Caco-2 (cell line): ENCODE measurements around the gene C17orf100. TPM values are rescaled to one million over a fixed set of nuclear protein-coding genes. Genes with fewer than 3 reads are reported as not detected.
A peak's percentile ranks its signal among the peaks of the same experiment; 100 is the strongest.

ENCODE experiments used
- BruUV-seq: library from RNA; stranded (reverse); fragments of 400-500 nt; replicated peaks from 2 replicates; lab custom pipeline; 2021; lab: Mats Ljungman, UMichigan
- CTCF ChIA-PET: fragments of 300-600 bp; sonication (Branson Sonifier 250); formaldehyde crosslinking; loops from one replicate; lab custom pipeline; 2022; ENCODE audit warnings: antibody characterized with exemption; lab: Charles Lee
- POLR2A ChIA-PET: fragments of 300-600 bp; sonication (Branson Sonifier 250); formaldehyde crosslinking; loops from one replicate; lab custom pipeline; 2022; ENCODE audit warnings: antibody characterized with exemption; lab: Charles Lee
- DNase-seq, 2 experiments: peaks; one replicate each; pipeline versions ENCODE4 v3.0.0 to v3.0.0-alpha.2; 2020 to 2022
- H3K27me3 ChIP-seq: replicated peaks from 2 replicates; pipeline ENCODE4 v1.6.0; 2011; ENCODE audit warnings: low read length; ENCODE audit not compliant: control insufficient read depth, insufficient read depth
- H3K36me3 ChIP-seq: 2 replicates; pipeline ENCODE4 v1.5.1; 2011; ENCODE audit warnings: low read length; ENCODE audit not compliant: control insufficient read depth, insufficient read depth
- H3K4me1 ChIP-seq: fragments of 250-450 bp; sonication (Bioruptor Pico); 2 replicates; pipeline ENCODE4 v1.5.1; 2020; ENCODE audit warnings: mild to moderate bottlenecking
- H3K4me3 ChIP-seq: 2 replicates; pipeline ENCODE4 v1.5.1; 2011; ENCODE audit warnings: low read depth, mild to moderate bottlenecking, control low read depth, low read length
- H3K9me3 ChIP-seq: fragments of 250-450 bp; sonication (Bioruptor Pico); 2 replicates; pipeline ENCODE4 v1.5.1; 2020; ENCODE audit warnings: mild to moderate bottlenecking, moderate library complexity
- H3K27ac Mint-ChIP-seq: one replicate; pipeline ENCODE4 v1.8.0; 2022; ENCODE audit warnings: mixed read lengths; ENCODE audit not compliant: unreplicated experiment
- H3K27me3 Mint-ChIP-seq: one replicate; pipeline ENCODE4 v1.8.0; 2022; ENCODE audit warnings: mixed read lengths; ENCODE audit not compliant: insufficient read depth, unreplicated experiment
- H3K36me3 Mint-ChIP-seq: one replicate; pipeline ENCODE4 v1.8.0; 2022; ENCODE audit warnings: mild to moderate bottlenecking, mixed read lengths; ENCODE audit not compliant: insufficient read depth, unreplicated experiment
- H3K4me1 Mint-ChIP-seq: one replicate; pipeline ENCODE4 v1.8.0; 2022; ENCODE audit warnings: low read depth, mixed read lengths; ENCODE audit not compliant: unreplicated experiment
- H3K4me3 Mint-ChIP-seq: one replicate; pipeline ENCODE4 v1.8.0; 2022; ENCODE audit warnings: mild to moderate bottlenecking, moderate library complexity, mixed read lengths; ENCODE audit not compliant: unreplicated experiment
- H3K9me3 Mint-ChIP-seq: one replicate; pipeline ENCODE4 v1.8.0; 2022; ENCODE audit warnings: mixed read lengths; ENCODE audit not compliant: unreplicated experiment
- intact Hi-C: fragments of 100-400 bp; cut with micrococcal nuclease; formaldehyde crosslinking; loops from one replicate; pipeline ENCODE4 v1.10.0; 2022; ENCODE audit not compliant: unreplicated experiment
- total RNA-seq: library from RNA; stranded (reverse); gene quantifications from 2 replicates; pipeline ENCODE4 v1.2.3, GENCODE V29; 2022
- TF ChIP-seq, protein P1 (sequence below), 2 experiments: fragments of 200-600 bp in 1 of 2; IDR thresholded peaks; 1 replicate in 1 of 2; 2 replicates in 1 of 2; pipeline versions ENCODE4 v1.5.1 to v1.8.0; 2011 to 2022; ENCODE audit warnings: antibody characterized with exemption in 1 of 2, control low read depth in 1 of 2, inconsistent platforms in 1 of 2, low read depth in 1 of 2, low read length in 1 of 2, mild to moderate bottlenecking in 1 of 2, moderate library complexity in 1 of 2; ENCODE audit not compliant: insufficient read depth in 1 of 2, severe bottlenecking in 1 of 2, unreplicated experiment in 1 of 2

Gene C17orf100
- total RNA-seq, 1 experiment from 2014 or later, result 3.1 TPM

DNA sequence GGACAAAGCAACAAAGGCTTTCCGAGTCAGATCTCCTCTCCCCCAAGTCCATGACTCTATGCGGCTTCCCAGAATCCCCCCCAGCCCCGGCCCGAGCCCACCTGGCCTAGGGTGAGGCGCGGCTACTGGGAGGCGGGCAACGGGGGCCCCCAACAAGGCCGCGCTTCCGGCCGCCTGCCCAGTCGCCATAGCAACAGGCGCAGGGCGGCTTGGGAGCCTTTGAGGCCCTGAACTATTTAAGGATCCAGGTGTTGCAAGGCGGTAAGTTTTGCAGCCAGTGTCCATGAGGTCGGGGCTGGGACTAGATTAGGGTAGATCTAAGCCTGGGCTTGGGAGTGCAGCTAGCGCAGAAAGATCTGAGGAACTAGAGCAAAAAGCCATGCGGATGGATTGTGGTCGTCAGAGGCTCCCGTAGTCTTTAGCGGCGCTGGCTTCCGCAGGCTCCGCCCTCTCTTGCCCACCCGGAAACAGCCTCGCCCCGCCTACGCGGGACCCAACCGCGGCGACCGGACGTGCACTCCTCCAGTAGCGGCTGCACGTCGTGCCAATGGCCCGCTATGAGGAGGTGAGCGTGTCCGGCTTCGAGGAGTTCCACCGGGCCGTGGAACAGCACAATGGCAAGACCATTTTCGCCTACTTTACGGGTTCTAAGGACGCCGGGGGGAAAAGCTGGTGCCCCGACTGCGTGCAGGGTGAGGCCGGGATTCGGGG, 10.9 kb upstream of the C17orf100 start, which contains the start of the genes KIAA0753 and TXNDC17:
Gene KIAA0753, minus strand, starts transcription at position 176 of the 711 bp plus-strand sequence. CDS start 5,608 bp downstream, outside the sequence.
Gene TXNDC17, plus strand, starts transcription at position 525 of the 711 bp plus-strand sequence. Its CDS starts 23 bp downstream, at position 548.
- intact Hi-C loops, result loop anchor here (1.0 to 5.0 kb wide), 2 partner anchors 11 to 168 kb away; partner anchors contain the start of genes C17orf100 and MED31
- Mint-ChIP-seq H3K36me3 (peaks cover 9% of the 10 kb centered on the region), H3K9me3 (no peaks in the 10 kb centered on the region), H3K4me1 (no peaks in the 10 kb centered on the region), H3K4me3 (peak within 1 kb of the TSS; percentile 91), H3K27me3 (no peaks in the 10 kb centered on the region), H3K27ac (peak within 1 kb of the TSS; percentile 95)
- Histone ChIP-seq H3K4me3 (peak within 1 kb of the TSS; percentile 71), H3K36me3 (no peaks in the 10 kb centered on the region), H3K27me3 (no peaks in the 10 kb centered on the region), H3K9me3 (no peaks in the 10 kb centered on the region), H3K4me1 (no peaks in the 10 kb centered on the region)
- no TSS peak for BruUV-seq
- CTCF ChIA-PET, result interaction anchor here (0.7 to 1.0 kb wide), 2 partner anchors 8 to 210 kb away, joined by 3 read pairs; no protein-coding TSS in a partner anchor
- TF ChIP-seq, protein P1, sequence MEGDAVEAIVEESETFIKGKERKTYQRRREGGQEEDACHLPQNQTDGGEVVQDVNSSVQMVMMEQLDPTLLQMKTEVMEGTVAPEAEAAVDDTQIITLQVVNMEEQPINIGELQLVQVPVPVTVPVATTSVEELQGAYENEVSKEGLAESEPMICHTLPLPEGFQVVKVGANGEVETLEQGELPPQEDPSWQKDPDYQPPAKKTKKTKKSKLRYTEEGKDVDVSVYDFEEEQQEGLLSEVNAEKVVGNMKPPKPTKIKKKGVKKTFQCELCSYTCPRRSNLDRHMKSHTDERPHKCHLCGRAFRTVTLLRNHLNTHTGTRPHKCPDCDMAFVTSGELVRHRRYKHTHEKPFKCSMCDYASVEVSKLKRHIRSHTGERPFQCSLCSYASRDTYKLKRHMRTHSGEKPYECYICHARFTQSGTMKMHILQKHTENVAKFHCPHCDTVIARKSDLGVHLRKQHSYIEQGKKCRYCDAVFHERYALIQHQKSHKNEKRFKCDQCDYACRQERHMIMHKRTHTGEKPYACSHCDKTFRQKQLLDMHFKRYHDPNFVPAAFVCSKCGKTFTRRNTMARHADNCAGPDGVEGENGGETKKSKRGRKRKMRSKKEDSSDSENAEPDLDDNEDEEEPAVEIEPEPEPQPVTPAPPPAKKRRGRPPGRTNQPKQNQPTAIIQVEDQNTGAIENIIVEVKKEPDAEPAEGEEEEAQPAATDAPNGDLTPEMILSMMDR (IDR thresholded peaks at IDR 0.05; ENCODE audit: insufficient read depth in 1 of 2, low read depth in 1 of 2, low read length in 1 of 2, severe bottlenecking in 1 of 2, unreplicated experiment in 1 of 2), result no peak
- POLR2A ChIA-PET, result interaction anchor here (1.3 kb wide), 1 partner anchor 10 kb away, joined by 6 read pairs; the partner anchor contains the start of genes C17orf100 and MED31
- peak; percentile 81 to 83 for DNase-seq

DNA sequence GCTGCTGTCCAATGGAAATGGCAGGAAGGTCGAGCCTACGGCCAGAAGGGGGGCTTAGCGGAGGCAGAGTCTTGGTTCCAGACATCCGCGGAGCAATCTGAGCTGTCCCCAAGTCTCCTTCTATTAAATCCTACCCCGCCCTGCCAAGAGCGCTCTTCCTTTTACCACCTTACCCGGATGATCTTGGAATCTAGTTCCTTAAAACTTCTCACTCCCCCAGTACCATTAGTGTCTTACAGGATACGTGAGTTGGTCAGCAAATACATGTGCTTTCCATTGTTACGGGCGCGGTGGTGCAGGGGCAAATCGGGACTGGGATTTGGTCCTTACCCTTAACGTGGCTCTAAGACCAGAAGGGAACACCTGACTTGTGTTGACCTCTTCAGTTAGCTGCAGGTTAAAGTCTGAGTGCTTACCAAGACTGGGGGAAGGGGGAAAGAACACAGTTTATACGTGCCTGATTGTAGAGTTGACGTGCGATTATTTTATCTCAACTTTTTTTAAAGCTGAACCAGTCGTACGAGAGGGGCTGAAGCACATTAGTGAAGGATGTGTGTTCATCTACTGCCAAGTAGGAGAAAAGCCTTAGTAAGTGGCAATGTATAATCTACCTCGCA, 10.2 kb upstream of the C17orf100 start:
- H3K4me1 ChIP-seq, result no peaks in the 10 kb centered on the region
- H3K4me1 Mint-ChIP-seq, result no peaks in the 10 kb centered on the region
- POLR2A ChIA-PET, result interaction anchor here (1.3 kb wide), 1 partner anchor 10 kb away, joined by 6 read pairs; the partner anchor contains the start of genes C17orf100 and MED31
- intact Hi-C loops, result loop anchor here (1.0 to 5.0 kb wide), 2 partner anchors 10 to 169 kb away; partner anchors contain the start of genes C17orf100 and MED31
- TF ChIP-seq, protein P1 (IDR thresholded peaks at IDR 0.05; ENCODE audit: insufficient read depth in 1 of 2, low read depth in 1 of 2, low read length in 1 of 2, severe bottlenecking in 1 of 2, unreplicated experiment in 1 of 2), result no peak
- H3K36me3 Mint-ChIP-seq, result peaks cover 9% of the 10 kb centered on the region
- H3K9me3 ChIP-seq, result no peaks in the 10 kb centered on the region
- TSS peak; percentile 65 for BruUV-seq
- H3K4me3 Mint-ChIP-seq, result peak overlapping the region; percentile 91
- H3K36me3 ChIP-seq, result no peaks in the 10 kb centered on the region
- H3K27me3 ChIP-seq, result no peaks in the 10 kb centered on the region
- no peaks in the 10 kb centered on the region for H3K9me3 Mint-ChIP-seq
- peak overlapping the region; percentile 71 for H3K4me3 ChIP-seq
- CTCF ChIA-PET, result no interaction called here
- H3K27ac Mint-ChIP-seq, result peak overlapping the region; percentile 95
- no peaks in the 10 kb centered on the region for H3K27me3 Mint-ChIP-seq
- DNase-seq, result no peak

DNA sequence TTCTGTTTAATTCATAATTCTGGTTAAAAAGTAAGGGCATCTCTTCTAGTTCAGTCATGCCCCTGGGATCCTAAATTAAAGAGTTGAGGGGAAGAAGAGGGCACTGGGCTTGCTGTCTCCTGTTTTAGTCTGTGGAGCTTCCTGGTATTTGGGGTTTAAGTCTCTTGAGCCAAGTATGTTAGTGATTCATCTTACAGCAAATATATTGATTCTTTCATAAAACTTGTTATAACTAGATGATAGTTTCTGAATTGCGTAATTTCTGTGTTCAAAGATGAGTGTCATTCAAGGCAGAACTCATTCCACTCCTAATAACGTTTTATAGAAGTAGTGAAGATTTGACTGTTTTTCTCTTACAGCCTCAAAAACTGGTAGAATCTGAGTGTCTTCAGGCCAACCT, 9.0 kb upstream of the C17orf100 start:
- peak overlapping the region; percentile 19 for H3K4me3 Mint-ChIP-seq

More for the DNA sequence above, 9.0 kb upstream of the C17orf100 start:
- CTCF ChIA-PET, result no interaction called here
- intact Hi-C loops, result loop anchor here (5.0 kb wide), 1 partner anchor 170 kb away; no protein-coding TSS in a partner anchor
- TF ChIP-seq, protein P1 (IDR thresholded peaks at IDR 0.05; ENCODE audit: insufficient read depth in 1 of 2, low read depth in 1 of 2, low read length in 1 of 2, severe bottlenecking in 1 of 2, unreplicated experiment in 1 of 2), result no peak
- H3K36me3 Mint-ChIP-seq, result peaks cover 14% of the 10 kb centered on the region
- POLR2A ChIA-PET, result no interaction called here
- BruUV-seq, result no TSS peak
- Histone ChIP-seq H3K4me1 (no peaks in the 10 kb centered on the region), H3K36me3 (no peaks in the 10 kb centered on the region), H3K4me3 (no peak overlapping the region), H3K9me3 (no peaks in the 10 kb centered on the region), H3K27me3 (no peaks in the 10 kb centered on the region)
- no peaks in the 10 kb centered on the region for H3K27me3 Mint-ChIP-seq
- DNase-seq, result no peak
- H3K4me1 Mint-ChIP-seq, result no peaks in the 10 kb centered on the region
- no peak overlapping the region for H3K27ac Mint-ChIP-seq
- no peaks in the 10 kb centered on the region for H3K9me3 Mint-ChIP-seq
